ENCODE data around the gene EPHB1.

- no peak for TF ChIP-seq TAF1 (IDR thresholded peaks at IDR 0.05; ENCODE audit: low read depth, low read length)
- no peak for TF ChIP-seq POLR2AphosphoS5 (IDR thresholded peaks at IDR 0.05; ENCODE audit: low read depth, low read length)
- no peak for TF ChIP-seq POLR2A (IDR thresholded peaks at IDR 0.05; ENCODE audit: low read depth, low read length)
- no peak for TF ChIP-seq PAX5 (IDR thresholded peaks at IDR 0.05; ENCODE audit: insufficient read depth, low read length, severe bottlenecking)
- TF ChIP-seq SPI1 (IDR thresholded peaks at IDR 0.05; ENCODE audit: low read depth, low read length): no peak
Measured at GRCh38 chr3:134752761-134753461, 42.1 kb upstream of the EPHB1 start.

Data from GM12891 (cell line).